ENCODE results near the gene IQCN. TPM values are rescaled to one million over a fixed set of nuclear protein-coding genes. Genes with fewer than 3 reads are reported as not detected.

The IQCN gene
- total RNA-seq, 1 experiment from 2014 or later: 0.61 TPM

GRCh38 chr19:18279516-18280246 lies 5.4 kb upstream of the IQCN start (continued):
- peak; percentile 62 for TF ChIP-seq HMGXB4 (CRISPR knock-in tag; IDR thresholded peaks at IDR 0.05)
- no peak for TF ChIP-seq E2F1 (CRISPR knock-in tag; IDR thresholded peaks at IDR 0.05)
- TF ChIP-seq NR3C1 (CRISPR knock-in tag; conservative IDR thresholded peaks at IDR 0.05; ENCODE audit: low read depth): no peak
- TF ChIP-seq FOXP1 (CRISPR knock-in tag; IDR thresholded peaks at IDR 0.05; ENCODE audit: borderline replicate concordance): 0 out of 2 replicates have a peak, but pooled peaks have one; percentile 19
- no peak for TF ChIP-seq ZSCAN18 (CRISPR knock-in tag; IDR thresholded peaks at IDR 0.05)
- TF ChIP-seq MAX (CRISPR knock-in tag; IDR thresholded peaks at IDR 0.05): peak; percentile 27; the same call in 1 of the 2 replicates
- TF ChIP-seq ZBTB21 (CRISPR knock-in tag; IDR thresholded peaks at IDR 0.05; ENCODE audit: borderline replicate concordance): no peak
- TF ChIP-seq CDX4 (CRISPR knock-in tag; IDR thresholded peaks at IDR 0.05; ENCODE audit: borderline replicate concordance): no peak
- no peak for TF ChIP-seq NFATC4 (CRISPR knock-in tag; IDR thresholded peaks at IDR 0.05)
- no peak for TF ChIP-seq ZNF425 (CRISPR knock-in tag; conservative IDR thresholded peaks at IDR 0.05)
- no peak for TF ChIP-seq SMAD4 (CRISPR knock-in tag; IDR thresholded peaks at IDR 0.05)
- TF ChIP-seq CREM (CRISPR knock-in tag; IDR thresholded peaks at IDR 0.05): no peak
- no peak for TF ChIP-seq JAZF1 (CRISPR knock-in tag; IDR thresholded peaks at IDR 0.05)
- 0 out of 2 replicates have a peak, but pooled peaks have one; percentile 26 for TF ChIP-seq ZNF512 (CRISPR knock-in tag; IDR thresholded peaks at IDR 0.05; ENCODE audit: borderline replicate concordance)
- no peak for TF ChIP-seq MXD4 (CRISPR knock-in tag; IDR thresholded peaks at IDR 0.05; ENCODE audit: borderline replicate concordance)
- TF ChIP-seq CTCF (IDR thresholded peaks at IDR 0.05): peak; percentile 76
- TF ChIP-seq ZNF671 (CRISPR knock-in tag; IDR thresholded peaks at IDR 0.05): no peak
- no peak for TF ChIP-seq SMAD3 (CRISPR knock-in tag; IDR thresholded peaks at IDR 0.05; ENCODE audit: borderline replicate concordance)
- TF ChIP-seq RORB (CRISPR knock-in tag; IDR thresholded peaks at IDR 0.05): no peak
- no peak for TF ChIP-seq NR2C2 (CRISPR knock-in tag; IDR thresholded peaks at IDR 0.05)
- peak; percentile 85 for TF ChIP-seq SP1 (CRISPR knock-in tag; conservative IDR thresholded peaks at IDR 0.05)
- no peak for TF ChIP-seq GRHL2 (CRISPR knock-in tag; IDR thresholded peaks at IDR 0.05; ENCODE audit: insufficient replicate concordance, severe bottlenecking)
- TF ChIP-seq ZNF219 (CRISPR knock-in tag; IDR thresholded peaks at IDR 0.05; ENCODE audit: borderline replicate concordance): no peak
- TF ChIP-seq ETV6 (CRISPR knock-in tag; IDR thresholded peaks at IDR 0.05): peak; percentile 62; the same call in 1 of the 2 replicates

Measured in WTC11 (cell line).